Gastrocnemius medialis (tissue), 4 donors: ENCODE data around the gene IGF1R. TPM values are rescaled to one million over a fixed set of nuclear protein-coding genes. Genes with fewer than 3 reads are reported as not detected.

ENCODE experiments used
- ATAC-seq, 2 donors: fragments of 150-250 bp; one replicate each; pipeline ENCODE4 v1.9.1; 2016
- DNase-seq, 2 donors: peaks; one replicate each; pipeline ENCODE4 v3.0.0-alpha.2; 2019
- H3K27ac ChIP-seq, 4 donors: fragments of 200-600 bp; sonication (generic); 1 replicate in 1 of 4; 2 replicates in 3 of 4; pipeline ENCODE4 v1.5.1; 2016 to 2018; ENCODE audit warnings: mild to moderate bottlenecking in 2 of 4, moderate library complexity in 1 of 4
- H3K27me3 ChIP-seq, 3 donors: fragments of 200-600 bp; sonication (generic) in 2 of 3; 1 replicate in 1 of 3; 2 replicates in 2 of 3; pipeline versions ENCODE4 v1.5.1 to v1.6.0; 2016 to 2019; ENCODE audit warnings: mild to moderate bottlenecking in 1 of 3, moderate library complexity in 1 of 3
- H3K36me3 ChIP-seq, 2 donors: fragments of 200-600 bp; sonication (generic) in 1 of 2; one replicate each; pipeline ENCODE4 v1.5.1; 2017 to 2018
- H3K4me1 ChIP-seq, 2 donors: fragments of 200-600 bp; sonication (generic) in 1 of 2; one replicate each; pipeline ENCODE4 v1.5.1; 2016 to 2017; ENCODE audit warnings: mild to moderate bottlenecking in 2 of 2
- H3K4me3 ChIP-seq, 4 donors: fragments of 200-600 bp; sonication (generic) in 3 of 4; 1 replicate in 1 of 4; 2 replicates in 3 of 4; pipeline ENCODE4 v1.5.1; 2016 to 2019; ENCODE audit warnings: mild to moderate bottlenecking in 2 of 4
- H3K9me3 ChIP-seq, 3 donors: fragments of 200-600 bp; sonication (generic) in 2 of 3; 1 replicate in 1 of 3; 2 replicates in 2 of 3; pipeline ENCODE4 v1.5.1; 2016 to 2019
- CTCF ChIP-seq, 5 experiments: fragments of 450-650 bp in 3 of 5; fragments of 200-600 bp in 2 of 5; sonication (generic) in 2 of 5; IDR thresholded peaks in 4 of 5; conservative IDR thresholded peaks in 1 of 5; 1 replicate in 4 of 5; 2 replicates in 1 of 5; pipeline ENCODE4 v1.5.1; 2016 to 2019; ENCODE audit warnings: antibody characterized with exemption in 5 of 5, mild to moderate bottlenecking in 3 of 5, moderate library complexity in 3 of 5
- POLR2A ChIP-seq, 2 donors: fragments of 450-650 bp; IDR thresholded peaks; one replicate each; pipeline ENCODE4 v1.6.1; 2017; ENCODE audit warnings: antibody characterized with exemption in 2 of 2, mild to moderate bottlenecking in 2 of 2, moderate library complexity in 2 of 2
- in situ Hi-C, 4 donors: fragments of 200-750 bp; cut with MboI; loops; one replicate each; pipeline versions ENCODE4 v1.15.0 to v1.8.0; 2017; ENCODE audit warnings: low sequenced_read_pairs in 4 of 4
- intact Hi-C: fragments of 100-400 bp; cut with DNase I; formaldehyde crosslinking; loops from one replicate; pipeline ENCODE4 v1.15.1; 2023; ENCODE audit warnings: low total_unique reads
- total RNA-seq, 4 donors: library from RNA; depleted of rRNA; stranded (reverse); fragments of >200 nt; gene quantifications; one replicate each; pipeline versions ENCODE4 v1.1.0 to v1.2.3, GENCODE V29; 2016

IGF1R gene
- total RNA-seq, 4 donors from 2014 or later: 10.1 to 50.4 (median 12.3) TPM

GRCh38 chr15:98643115-98643514 is 5.2 kb upstream of the IGF1R start:
- no peak for ATAC-seq
- H3K27me3 ChIP-seq: peaks cover 12 to 50% (median 37%) of the 10 kb centered on the region in 3 donors
- no peak overlapping the region for H3K27ac ChIP-seq
- no peaks in the 10 kb centered on the region for H3K4me1 ChIP-seq
- in situ Hi-C loops (loop anchor here in 2 of 4 donors (5.0 to 25.0 kb wide), 2 partner anchors 126 to 419 kb away; no protein-coding TSS in a partner anchor), intact Hi-C loops (no loop called here)
- no peak for DNase-seq
- no peaks in the 10 kb centered on the region for H3K36me3 ChIP-seq
- H3K4me3 ChIP-seq: no peak overlapping the region
- H3K9me3 ChIP-seq: no peaks in the 10 kb centered on the region
- TF ChIP-seq POLR2A (IDR thresholded peaks at IDR 0.05) (no peak), CTCF (IDR thresholded peaks at IDR 0.05 in 4 of 5, conservative IDR thresholded peaks at IDR 0.05 in 1 of 5) (no peak)

GRCh38 chr15:98646546-98647025 is 1.8 kb upstream of the IGF1R start:
- DNase-seq (no peak), ATAC-seq (no peak)
- peaks cover 12 to 40% (median 32%) of the 10 kb centered on the region in 3 donors for H3K27me3 ChIP-seq
- no peaks in the 10 kb centered on the region for H3K4me1 ChIP-seq
- TF ChIP-seq POLR2A (IDR thresholded peaks at IDR 0.05) (no peak), CTCF (IDR thresholded peaks at IDR 0.05 in 4 of 5, conservative IDR thresholded peaks at IDR 0.05 in 1 of 5) (no peak)
- H3K36me3 ChIP-seq: no peaks in the 10 kb centered on the region
- no peaks in the 10 kb centered on the region for H3K9me3 ChIP-seq
- in situ Hi-C loops: loop anchor here in 2 of 4 donors (25.0 kb wide), 1 partner anchor 416 kb away; no protein-coding TSS in a partner anchor
- peak overlapping the region in 1 of 4 donors; percentile 92 for H3K27ac ChIP-seq
- peak overlapping the region; percentile 51 to 97 (median 82) for H3K4me3 ChIP-seq
- intact Hi-C loops: loop anchor here (5.0 kb wide), 3 partner anchors 81 to 684 kb away; partner anchors contain the start of gene ARRDC4

GRCh38 chr15:98647026-98647773 is 1.1 kb upstream of the IGF1R start:
- Histone ChIP-seq H3K4me1 (peaks cover 0 to under 1% of the 10 kb centered on the region in 2 donors), H3K27me3 (peaks cover 12 to 39% (median 28%) of the 10 kb centered on the region in 3 donors), H3K9me3 (no peaks in the 10 kb centered on the region), H3K36me3 (no peaks in the 10 kb centered on the region), H3K27ac (peak overlapping the region; percentile 65 to 92 (median 80)), H3K4me3 (peak overlapping the region; percentile 80 to 97 (median 86))
- in situ Hi-C loops: loop anchor here in 2 of 4 donors (25.0 kb wide), 1 partner anchor 415 kb away; no protein-coding TSS in a partner anchor
- TF ChIP-seq POLR2A (IDR thresholded peaks at IDR 0.05) (no peak), CTCF (IDR thresholded peaks at IDR 0.05 in 4 of 5, conservative IDR thresholded peaks at IDR 0.05 in 1 of 5) (peak in 4 of 5 experiments; percentile 75 to 95 (median 93))
- DNase-seq (peak in 1 of 2 donors; percentile 20), ATAC-seq (peak; percentile 35 to 45)
- intact Hi-C loops: loop anchor here (5.0 kb wide), 3 partner anchors 80 to 685 kb away; partner anchors contain the start of gene ARRDC4

- intact Hi-C loops: loop anchor here (1.0 to 5.0 kb wide), 6 partner anchors 78 to 687 kb away; partner anchors contain the start of gene ARRDC4
- ATAC-seq (peak; percentile 49 to 50), DNase-seq (peak in 1 of 2 donors; percentile 27)
- H3K36me3 ChIP-seq: no peaks in the 10 kb centered on the region
- in situ Hi-C loops: loop anchor here in 2 of 4 donors (25.0 kb wide), 1 partner anchor 413 kb away; no protein-coding TSS in a partner anchor
- peaks cover 5 to 15% of the 10 kb centered on the region in 2 donors for H3K4me1 ChIP-seq
- TF ChIP-seq POLR2A (IDR thresholded peaks at IDR 0.05) (no peak), CTCF (IDR thresholded peaks at IDR 0.05 in 4 of 5, conservative IDR thresholded peaks at IDR 0.05 in 1 of 5) (no peak)
- peaks cover 8 to 32% (median 28%) of the 10 kb centered on the region in 3 donors for H3K27me3 ChIP-seq
- H3K27ac ChIP-seq: peak overlapping the region; percentile 86 to 92 (median 90)
- no peaks in the 10 kb centered on the region for H3K9me3 ChIP-seq
- peak overlapping the region; percentile 80 to 94 (median 88) for H3K4me3 ChIP-seq
These were observed 524 bp downstream of the IGF1R start for GRCh38 chr15:98648654-98649471.
